CD14-positive monocyte (primary cell): ENCODE results near the gene NEGR1. TPM values are rescaled to one million over a fixed set of nuclear protein-coding genes. Genes with fewer than 3 reads are reported as not detected.

Source experiments
- DNase-seq, 3 donors: peaks; one replicate each; pipeline ENCODE4 v3.0.0-alpha.2; 2011 to 2022
- H2AFZ ChIP-seq: 2 replicates; pipeline ENCODE4 v1.6.0; 2012; ENCODE audit warnings: mild to moderate bottlenecking, low read depth, low read length, inconsistent platforms; ENCODE audit not compliant: insufficient read depth, poor library complexity, severe bottlenecking
- H3K27ac ChIP-seq, 2 donors: 1 replicate in 1 of 2; 2 replicates in 1 of 2; pipeline ENCODE4 v1.5.1; 2012 to 2013; ENCODE audit warnings: low read length in 2 of 2, control low read depth in 1 of 2, inconsistent platforms in 1 of 2, low read depth in 1 of 2, mild to moderate bottlenecking in 1 of 2
- H3K27me3 ChIP-seq, 2 donors: one replicate each; pipeline versions ENCODE4 v1.6.0 to v1.6.1; 2011 to 2013; ENCODE audit warnings: low read length in 2 of 2; ENCODE audit not compliant: control insufficient read depth in 2 of 2, insufficient read depth in 2 of 2
- H3K36me3 ChIP-seq, 2 donors: replicated peaks in 1 of 2; 1 replicate in 1 of 2; 2 replicates in 1 of 2; pipeline versions ENCODE4 v1.5.1 to v1.6.1; 2012 to 2013; ENCODE audit warnings: low read length in 2 of 2, control low read depth in 1 of 2, inconsistent platforms in 1 of 2, mild to moderate bottlenecking in 1 of 2; ENCODE audit not compliant: insufficient read depth in 2 of 2, control insufficient read depth in 1 of 2
- H3K4me1 ChIP-seq, 2 donors: 1 replicate in 1 of 2; 2 replicates in 1 of 2; pipeline versions ENCODE4 v1.5.1 to v1.6.1; 2012 to 2013; ENCODE audit warnings: low read length in 2 of 2, control low read depth in 1 of 2, inconsistent platforms in 1 of 2, mild to moderate bottlenecking in 1 of 2, moderate library complexity in 1 of 2; ENCODE audit not compliant: insufficient read depth in 2 of 2, control insufficient read depth in 1 of 2
- H3K4me2 ChIP-seq: replicated peaks from 2 replicates; pipeline ENCODE3; 2012; ENCODE audit warnings: low read length, moderate library complexity, mild to moderate bottlenecking; ENCODE audit not compliant: poor library complexity, severe bottlenecking; ENCODE audit errors: extremely low read depth
- H3K4me3 ChIP-seq, 3 experiments: fragments of 200-600 bp in 1 of 3; sonication (generic) in 1 of 3; replicated peaks in 1 of 3; 1 replicate in 2 of 3; 2 replicates in 1 of 3; pipeline ENCODE4 v1.5.1; 2011 to 2013; ENCODE audit warnings: low read length in 3 of 3, mild to moderate bottlenecking in 3 of 3, control low read depth in 2 of 3, low read depth in 2 of 3, inconsistent platforms in 1 of 3, moderate library complexity in 1 of 3
- H3K79me2 ChIP-seq: 2 replicates; pipeline ENCODE4 v1.6.0; 2012; ENCODE audit warnings: mild to moderate bottlenecking, control low read depth, inconsistent platforms, low read length, moderate library complexity; ENCODE audit not compliant: insufficient read depth
- H3K9ac ChIP-seq: 2 replicates; pipeline ENCODE4 v1.6.0; 2017; ENCODE audit warnings: low read length, mild to moderate bottlenecking; ENCODE audit not compliant: insufficient read depth, poor library complexity, severe bottlenecking
- H3K9me3 ChIP-seq, 2 donors: replicated peaks in 1 of 2; 1 replicate in 1 of 2; 2 replicates in 1 of 2; pipeline versions ENCODE4 v1.5.1 to v1.6.1; 2012 to 2013; ENCODE audit warnings: low read length in 2 of 2, control low read depth in 1 of 2; ENCODE audit not compliant: control insufficient read depth in 1 of 2, insufficient read depth in 1 of 2
- H4K20me1 ChIP-seq: 2 replicates; pipeline ENCODE4 v1.6.0; 2012; ENCODE audit warnings: mild to moderate bottlenecking, low read length, control low read depth, moderate library complexity; ENCODE audit not compliant: insufficient read depth
- H3K27ac Mint-ChIP-seq, 7 donors: one replicate each; pipeline ENCODE4 v1.8.0; 2020; ENCODE audit warnings: mild to moderate bottlenecking in 7 of 7, mixed read lengths in 7 of 7, moderate library complexity in 6 of 7, inconsistent platforms in 2 of 7
- H3K27me3 Mint-ChIP-seq, 3 donors: one replicate each; pipeline ENCODE4 v1.8.0; 2021 to 2022; ENCODE audit warnings: low read depth in 3 of 3, mild to moderate bottlenecking in 3 of 3, mixed read lengths in 3 of 3, moderate library complexity in 3 of 3, inconsistent platforms in 1 of 3
- H3K36me3 Mint-ChIP-seq, 2 donors: one replicate each; pipeline ENCODE4 v1.8.0; 2020; ENCODE audit warnings: mixed read lengths in 2 of 2, inconsistent platforms in 1 of 2, mild to moderate bottlenecking in 1 of 2
- H3K4me1 Mint-ChIP-seq: one replicate; pipeline ENCODE4 v1.8.0; 2020; ENCODE audit warnings: mild to moderate bottlenecking, mixed read lengths
- H3K4me3 Mint-ChIP-seq, 2 donors: one replicate each; pipeline ENCODE4 v1.8.0; 2020; ENCODE audit warnings: mild to moderate bottlenecking in 2 of 2, mixed read lengths in 2 of 2, moderate library complexity in 1 of 2
- H3K9me3 Mint-ChIP-seq, 7 donors: one replicate each; pipeline ENCODE4 v1.8.0; 2020 to 2022; ENCODE audit warnings: mixed read lengths in 7 of 7, mild to moderate bottlenecking in 6 of 7, moderate library complexity in 6 of 7, inconsistent platforms in 2 of 7
- WGBS: methylation state at CpG from one replicate; pipeline ENCODE4 v1.1.5; 2013; ENCODE audit warnings: missing lambda C conversion rate; ENCODE audit not compliant: insufficient coverage; 5-methylcytosine and 5-hydroxymethylcytosine counted together
- intact Hi-C, 2 donors: fragments of 100-400 bp; cut with micrococcal nuclease; formaldehyde crosslinking; loops; one replicate each; pipeline versions ENCODE4 v1.15.0 to v1.15.1; 2023
- polyA plus RNA-seq, 3 donors: library from polyadenylated mRNA; depleted of rRNA in 1 of 3; unstranded in 2 of 3; stranded (reverse) in 1 of 3; fragments of 300-500 nt in 2 of 3; fragments of >200 nt in 1 of 3; fragmentation: Illumina TruSeq in 2 of 3; gene quantifications; 1 replicate in 2 of 3; 2 replicates in 1 of 3; pipeline ENCODE4 v1.2.3, GENCODE V29; 2012 to 2021
- TF ChIP-seq, protein P1 (sequence below): fragments of 200-600 bp; IDR thresholded peaks from one replicate; pipeline ENCODE4 v1.8.0; 2022; ENCODE audit warnings: antibody characterized with exemption, mild to moderate bottlenecking

The NEGR1 gene
- polyA plus RNA-seq, 3 donors = 0.03 to 0.15 (median 0.13) TPM

DNA sequence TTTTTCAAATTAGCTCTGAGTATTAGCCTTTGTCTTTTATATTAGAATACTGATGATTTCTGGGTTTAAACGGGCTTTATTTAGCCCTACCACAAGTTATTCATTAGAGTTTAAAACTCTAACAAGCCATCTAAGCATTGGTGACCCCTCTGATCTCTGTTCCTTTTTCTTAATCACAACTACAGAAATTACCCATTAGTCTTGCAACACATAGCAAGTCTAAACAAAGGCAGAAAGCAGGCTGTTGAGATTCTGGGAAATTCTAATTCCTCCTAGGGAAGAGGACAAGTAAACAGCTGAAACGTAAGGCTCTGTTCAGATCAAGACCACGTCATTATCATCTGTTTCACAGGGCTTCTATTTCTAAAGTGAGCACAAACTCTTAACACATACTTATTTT lies 710.3 kb downstream of the NEGR1 start:
- no peaks in the 10 kb centered on the region for H3K27me3 ChIP-seq
- TF ChIP-seq, protein P1, sequence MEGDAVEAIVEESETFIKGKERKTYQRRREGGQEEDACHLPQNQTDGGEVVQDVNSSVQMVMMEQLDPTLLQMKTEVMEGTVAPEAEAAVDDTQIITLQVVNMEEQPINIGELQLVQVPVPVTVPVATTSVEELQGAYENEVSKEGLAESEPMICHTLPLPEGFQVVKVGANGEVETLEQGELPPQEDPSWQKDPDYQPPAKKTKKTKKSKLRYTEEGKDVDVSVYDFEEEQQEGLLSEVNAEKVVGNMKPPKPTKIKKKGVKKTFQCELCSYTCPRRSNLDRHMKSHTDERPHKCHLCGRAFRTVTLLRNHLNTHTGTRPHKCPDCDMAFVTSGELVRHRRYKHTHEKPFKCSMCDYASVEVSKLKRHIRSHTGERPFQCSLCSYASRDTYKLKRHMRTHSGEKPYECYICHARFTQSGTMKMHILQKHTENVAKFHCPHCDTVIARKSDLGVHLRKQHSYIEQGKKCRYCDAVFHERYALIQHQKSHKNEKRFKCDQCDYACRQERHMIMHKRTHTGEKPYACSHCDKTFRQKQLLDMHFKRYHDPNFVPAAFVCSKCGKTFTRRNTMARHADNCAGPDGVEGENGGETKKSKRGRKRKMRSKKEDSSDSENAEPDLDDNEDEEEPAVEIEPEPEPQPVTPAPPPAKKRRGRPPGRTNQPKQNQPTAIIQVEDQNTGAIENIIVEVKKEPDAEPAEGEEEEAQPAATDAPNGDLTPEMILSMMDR = no peak
- H3K27me3 Mint-ChIP-seq = peaks cover 0 to 1% (median 0%) of the 10 kb centered on the region in 3 donors
- no peaks in the 10 kb centered on the region for H3K4me1 ChIP-seq
- no peaks in the 10 kb centered on the region for H4K20me1 ChIP-seq
- DNase-seq = no peak
- no peak overlapping the region for H3K9ac ChIP-seq
- no peaks in the 10 kb centered on the region for H3K36me3 Mint-ChIP-seq
- no peak overlapping the region for H2AFZ ChIP-seq
- intact Hi-C loops = no loop called here
- no peak overlapping the region for H3K27ac ChIP-seq
- peaks cover 0 to 6% (median 1%) of the 10 kb centered on the region in 7 donors for H3K9me3 Mint-ChIP-seq
- 50% methylated on average over 1 of the region's 3 CpGs for WGBS
- no peak overlapping the region for H3K27ac Mint-ChIP-seq
- H3K79me2 ChIP-seq = no peaks in the 10 kb centered on the region
- H3K4me2 ChIP-seq = no peak overlapping the region
- no peaks in the 10 kb centered on the region for H3K36me3 ChIP-seq
- H3K4me1 Mint-ChIP-seq = no peaks in the 10 kb centered on the region
- H3K4me3 ChIP-seq = no peak overlapping the region
- H3K4me3 Mint-ChIP-seq = no peak overlapping the region
- no peaks in the 10 kb centered on the region for H3K9me3 ChIP-seq

DNA sequence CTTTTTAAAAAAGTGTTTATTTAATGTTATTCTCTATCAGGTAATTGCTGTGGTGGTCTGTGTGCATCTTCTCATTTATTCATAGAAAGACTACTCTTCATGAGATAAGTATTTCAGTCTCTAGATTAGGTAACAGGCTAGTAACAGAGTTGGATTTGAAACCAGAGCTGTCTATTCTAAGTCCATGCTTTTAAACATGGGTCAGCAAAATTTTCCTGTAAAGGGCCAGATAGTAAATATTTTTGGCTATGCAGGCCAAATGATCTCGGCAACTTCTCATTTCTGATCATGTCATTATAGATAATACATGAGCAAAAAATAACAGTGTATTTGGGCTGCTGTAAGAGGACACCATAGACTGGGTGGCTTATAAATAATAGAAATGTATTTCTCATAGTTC lies 715.9 kb downstream of the NEGR1 start:
- intact Hi-C loops = no loop called here
- DNase-seq = no peak
- no peak overlapping the region for H3K27ac Mint-ChIP-seq
- Histone ChIP-seq H3K4me3 (no peak overlapping the region), H3K4me2 (no peak overlapping the region), H3K9me3 (no peaks in the 10 kb centered on the region), H3K27ac (no peak overlapping the region), H2AFZ (no peak overlapping the region), H3K27me3 (no peaks in the 10 kb centered on the region), H4K20me1 (no peaks in the 10 kb centered on the region), H3K36me3 (no peaks in the 10 kb centered on the region), H3K4me1 (no peaks in the 10 kb centered on the region), H3K9ac (no peak overlapping the region), H3K79me2 (no peaks in the 10 kb centered on the region)
- no peak overlapping the region for H3K4me3 Mint-ChIP-seq
- H3K36me3 Mint-ChIP-seq = no peaks in the 10 kb centered on the region
- H3K27me3 Mint-ChIP-seq = no peaks in the 10 kb centered on the region
- WGBS = no CpG with 5 or more reads among the region's 1 CpG
- TF ChIP-seq, protein P1 = no peak
- H3K4me1 Mint-ChIP-seq = no peaks in the 10 kb centered on the region
- H3K9me3 Mint-ChIP-seq = peaks cover 0 to 2% (median 0%) of the 10 kb centered on the region in 7 donors
